Cardiac septum (tissue), 1 donor: Measurements from ENCODE around the gene FAM3D. TPM values are rescaled to one million over a fixed set of nuclear protein-coding genes. Genes with fewer than 3 reads are reported as not detected.

Source experiments
- DNase-seq: peaks from one replicate; pipeline ENCODE4 v3.0.0-alpha.2; 2020; ENCODE audit warnings: low spot score
- intact Hi-C: fragments of 100-400 bp; cut with DNase I; formaldehyde crosslinking; loops from one replicate; pipeline ENCODE4 v1.14.0; 2022
- total RNA-seq: library from RNA; stranded (reverse); fragmentation: NEBNext Ultra II Directional; extraction: Animal tissue kit (Norgen Biotek cat#: 25700); gene quantifications from one replicate; pipeline ENCODE4 v1.2.1, GENCODE V29; 2021
- donor health status: DM: no; HTN: no; CAD: no.

The FAM3D gene
- total RNA-seq, 1 donor from 2014 or later, result not detected

GRCh38 chr3:58613236-58614132 lies 53.1 kb downstream of the FAM3D start:
- no peak for DNase-seq
- intact Hi-C loops, result no loop called here

- DNase-seq, result no peak
These were observed 53.7 kb downstream of the FAM3D start for GRCh38 chr3:58612830-58613229.

GRCh38 chr3:58609990-58610389 lies 56.6 kb downstream of the FAM3D start:
- intact Hi-C loops, result no loop called here
- no peak for DNase-seq

More at GRCh38 chr3:58612830-58613229, 53.7 kb downstream of the FAM3D start:
- intact Hi-C loops, result no loop called here

- intact Hi-C loops, result no loop called here
- DNase-seq, result no peak
These were observed 57.9 kb downstream of the FAM3D start for GRCh38 chr3:58608648-58609047.

GRCh38 chr3:58607816-58608215 lies 58.8 kb downstream of the FAM3D start:
- intact Hi-C loops, result no loop called here
- no peak for DNase-seq

- intact Hi-C loops, result no loop called here
- no peak for DNase-seq
These were observed 59.9 kb downstream of the FAM3D start for GRCh38 chr3:58606693-58607092.

GRCh38 chr3:58604031-58604430 lies 62.5 kb downstream of the FAM3D start:
- intact Hi-C loops, result no loop called here
- no peak for DNase-seq

GRCh38 chr3:58603606-58604005 lies 63.0 kb downstream of the FAM3D start:
- DNase-seq, result no peak
- intact Hi-C loops, result no loop called here

- DNase-seq, result no peak
- intact Hi-C loops, result no loop called here
These were observed 68.7 kb downstream of the FAM3D start for GRCh38 chr3:58597770-58598310.

GRCh38 chr3:58596834-58597518 lies 69.6 kb downstream of the FAM3D start:
- DNase-seq, result no peak
- intact Hi-C loops, result no loop called here

- DNase-seq, result no peak
- intact Hi-C loops, result no loop called here
These were observed 72.5 kb downstream of the FAM3D start for GRCh38 chr3:58594117-58594516.

- intact Hi-C loops, result no loop called here
- no peak for DNase-seq
These were observed 74.8 kb downstream of the FAM3D start for GRCh38 chr3:58591517-58592510.

- no peak for DNase-seq
- intact Hi-C loops, result loop anchor here (5.0 kb wide), 1 partner anchor 39 kb away; no protein-coding TSS in a partner anchor
These were observed 78.5 kb downstream of the FAM3D start for GRCh38 chr3:58588030-58588614.

- DNase-seq, result no peak
- intact Hi-C loops, result loop anchor here (5.0 kb wide), 1 partner anchor 41 kb away; no protein-coding TSS in a partner anchor
These were observed 79.8 kb downstream of the FAM3D start for GRCh38 chr3:58586776-58587192.

- DNase-seq, result no peak
- intact Hi-C loops, result loop anchor here (5.0 kb wide), 1 partner anchor 41 kb away; no protein-coding TSS in a partner anchor
These were observed 80.6 kb downstream of the FAM3D start for GRCh38 chr3:58585994-58586393.

GRCh38 chr3:58585005-58585786 lies 81.4 kb downstream of the FAM3D start:
- DNase-seq, result peak; percentile 92
- intact Hi-C loops, result loop anchor here (5.0 kb wide), 1 partner anchor 42 kb away; no protein-coding TSS in a partner anchor

- intact Hi-C loops, result loop anchor here (5.0 kb wide), 1 partner anchor 43 kb away; no protein-coding TSS in a partner anchor
- DNase-seq, result no peak
These were observed 81.9 kb downstream of the FAM3D start for GRCh38 chr3:58584690-58585004.
